IMR-90 (cell line): ENCODE results near the gene BRAT1. TPM values are rescaled to one million over a fixed set of nuclear protein-coding genes. Genes with fewer than 3 reads are reported as not detected.

Experiments used
- ATAC-seq: fragments of 200-7000 bp; cut with Tn5 transposase; 2 replicates; pipeline ENCODE4 v1.9.1; 2020; ENCODE audit warnings: low read depth, mild to moderate bottlenecking, moderate library complexity
- BruUV-seq: library from RNA; stranded (reverse); fragments of 400-500 nt; replicated peaks from 2 replicates; lab custom pipeline; 2021; lab: Mats Ljungman, UMichigan
- CTCF ChIA-PET: fragments of 300-600 bp; formaldehyde crosslinking; extraction: SDS; loops from one replicate; lab custom pipeline; 2021; ENCODE audit warnings: antibody characterized with exemption; lab: Yijun Ruan, JAX
- POLR2A ChIA-PET: fragments of 300-600 bp; sonication (Branson Sonifier 250); formaldehyde crosslinking; loops from one replicate; lab custom pipeline; 2022; ENCODE audit warnings: antibody characterized with exemption; ENCODE audit not compliant: unreplicated experiment; lab: Charles Lee
- DNase-seq: peaks from one replicate; pipeline ENCODE4 v3.0.0; 2013
- H2AFZ ChIP-seq: replicated peaks from 2 replicates; pipeline ENCODE3; 2013; ENCODE audit warnings: low read length, mild to moderate bottlenecking; ENCODE audit not compliant: poor library complexity
- H2AK5ac ChIP-seq: 2 replicates; pipeline ENCODE4 v1.6.1; 2013; ENCODE audit warnings: low read depth, low read length, inconsistent platforms
- H2AK9ac ChIP-seq: replicated peaks from 2 replicates; pipeline ENCODE3; 2013; ENCODE audit warnings: mild to moderate bottlenecking, low read depth, low read length, moderate library complexity; ENCODE audit not compliant: poor library complexity
- H2BK120ac ChIP-seq: 2 replicates; pipeline ENCODE4 v1.6.1; 2013; ENCODE audit warnings: low read depth, low read length, inconsistent platforms
- H2BK15ac ChIP-seq: 3 replicates; pipeline ENCODE4 v1.6.1; 2013; ENCODE audit warnings: low read depth, low read length, inconsistent platforms
- H2BK20ac ChIP-seq: 2 replicates; pipeline ENCODE4 v1.6.1; 2013; ENCODE audit warnings: low read depth, mild to moderate bottlenecking, inconsistent platforms, low read length, moderate library complexity
- H2BK5ac ChIP-seq: 2 replicates; pipeline ENCODE4 v1.6.1; 2013; ENCODE audit warnings: mild to moderate bottlenecking, low read depth, low read length, inconsistent platforms; ENCODE audit not compliant: poor library complexity, severe bottlenecking
- H3K14ac ChIP-seq: replicated peaks from 2 replicates; pipeline ENCODE4 v1.6.1; 2013; ENCODE audit warnings: low read depth, low read length, inconsistent platforms
- H3K18ac ChIP-seq: 2 replicates; pipeline ENCODE4 v1.6.1; 2013; ENCODE audit warnings: low read depth, low read length, control low read depth
- H3K23ac ChIP-seq: 2 replicates; pipeline ENCODE4 v1.6.1; 2013; ENCODE audit warnings: low read depth, low read length, inconsistent platforms
- H3K27ac ChIP-seq: 2 replicates; pipeline ENCODE4 v1.5.1; 2013; ENCODE audit warnings: mild to moderate bottlenecking, control low read depth, low read length; ENCODE audit not compliant: insufficient read depth
- H3K27me3 ChIP-seq: 2 replicates; pipeline ENCODE4 v1.6.1; 2013; ENCODE audit warnings: low read length; ENCODE audit not compliant: control insufficient read depth, insufficient read depth
- H3K36me3 ChIP-seq: 2 replicates; pipeline ENCODE4 v1.6.1; 2013; ENCODE audit warnings: low read length, mixed read lengths; ENCODE audit not compliant: control insufficient read depth, insufficient read depth
- H3K4ac ChIP-seq: 2 replicates; pipeline ENCODE4 v1.6.1; 2013; ENCODE audit warnings: low read depth, low read length, inconsistent platforms
- H3K4me1 ChIP-seq: 2 replicates; pipeline ENCODE4 v1.6.1; 2013; ENCODE audit warnings: low read length, mixed read lengths; ENCODE audit not compliant: control insufficient read depth, insufficient read depth
- H3K4me2 ChIP-seq: 2 replicates; pipeline ENCODE4 v1.6.1; 2013; ENCODE audit warnings: low read depth, mild to moderate bottlenecking, control low read depth, low read length, moderate library complexity
- H3K4me3 ChIP-seq: 2 replicates; pipeline ENCODE4 v1.5.1; 2013; ENCODE audit warnings: low read depth, mild to moderate bottlenecking, control low read depth, low read length, moderate library complexity; ENCODE audit not compliant: insufficient read depth
- H3K56ac ChIP-seq: 2 replicates; pipeline ENCODE4 v1.6.1; 2013; ENCODE audit warnings: low read length, inconsistent platforms; ENCODE audit not compliant: insufficient read depth; ENCODE audit errors: extremely low read depth
- H3K79me1 ChIP-seq, 2 experiments: 2 replicates each; pipeline ENCODE4 v1.6.1; 2013; ENCODE audit warnings: low read length in 2 of 2, inconsistent platforms in 1 of 2, low read depth in 1 of 2
- H3K9ac ChIP-seq: 2 replicates; pipeline ENCODE4 v1.6.1; 2013; ENCODE audit warnings: low read depth, low read length, control low read depth
- H3K9me1 ChIP-seq: 2 replicates; pipeline ENCODE4 v1.6.1; 2013; ENCODE audit warnings: low read length, inconsistent platforms; ENCODE audit not compliant: insufficient read depth
- H3K9me3 ChIP-seq: 2 replicates; pipeline ENCODE4 v1.6.1; 2013; ENCODE audit warnings: low read length; ENCODE audit not compliant: control insufficient read depth, insufficient read depth
- H4K20me1 ChIP-seq: 2 replicates; pipeline ENCODE4 v1.6.1; 2013; ENCODE audit warnings: low read length, inconsistent platforms; ENCODE audit not compliant: insufficient read depth
- H4K5ac ChIP-seq: 2 replicates; pipeline ENCODE4 v1.6.1; 2013; ENCODE audit warnings: mild to moderate bottlenecking, low read depth, low read length, control low read depth
- H4K8ac ChIP-seq, 2 experiments: 2 replicates each; pipeline ENCODE4 v1.6.1; 2013; ENCODE audit warnings: low read depth in 2 of 2, low read length in 2 of 2, control low read depth in 1 of 2, inconsistent platforms in 1 of 2
- H4K91ac ChIP-seq: 2 replicates; pipeline ENCODE4 v1.6.1; 2013; ENCODE audit warnings: low read depth, low read length, inconsistent platforms; ENCODE audit not compliant: insufficient read depth
- CHD1 ChIP-seq: IDR thresholded peaks from 2 replicates; pipeline ENCODE4 v1.6.1; 2012; ENCODE audit warnings: low read depth, low read length, improper control_type of control experiment
- MAFK ChIP-seq: IDR thresholded peaks from 2 replicates; pipeline ENCODE4 v1.6.1; 2012; ENCODE audit warnings: low read depth, low read length, improper control_type of control experiment
- MAZ ChIP-seq: IDR thresholded peaks from 2 replicates; pipeline ENCODE4 v1.6.1; 2012; ENCODE audit warnings: low read depth, mild to moderate bottlenecking, low read length, improper control_type of control experiment, moderate library complexity, borderline replicate concordance
- POLR2A ChIP-seq: IDR thresholded peaks from 2 replicates; pipeline ENCODE4 v1.6.1; 2012; ENCODE audit warnings: mild to moderate bottlenecking, low read depth, low read length
- RFX5 ChIP-seq: IDR thresholded peaks from 2 replicates; pipeline ENCODE4 v1.8.0; 2012; ENCODE audit warnings: low read depth, mild to moderate bottlenecking, low read length, moderate library complexity
- WGBS, 2 experiments: methylation state at CpG; one replicate each; pipeline versions ENCODE4 v1.1.5 to v1.1.7; 2013; ENCODE audit warnings: missing lambda C conversion rate in 2 of 2; ENCODE audit not compliant: insufficient read length in 1 of 2; ENCODE audit errors: extremely low coverage in 2 of 2; 5-methylcytosine and 5-hydroxymethylcytosine counted together
- dilution Hi-C: fragments of 300-500 bp; cut with HindIII; formaldehyde crosslinking; loops from one replicate; pipeline ENCODE4 v1.14.3; 2018; ENCODE audit warnings: low sequenced_read_pairs; ENCODE audit not compliant: unreplicated experiment
- in situ Hi-C: fragments of 300-500 bp; cut with MboI; formaldehyde crosslinking; loops from 3 replicates; pipeline ENCODE4 v1.14.3; 2019; ENCODE audit warnings: low sequenced_read_pairs, inconsistent platforms, mixed read lengths
- intact Hi-C: fragments of 100-400 bp; cut with micrococcal nuclease; formaldehyde crosslinking; loops from 2 replicates; pipeline ENCODE4 v1.10.0; 2022
- polyA plus RNA-seq, 3 experiments: library from polyadenylated mRNA; depleted of rRNA; stranded (reverse); fragments of >200 nt; gene quantifications; 2 replicates each; pipeline ENCODE4 v1.2.3, GENCODE V29; 2012; ENCODE audit warnings: low replicate concordance in 1 of 3
- total RNA-seq: library from RNA; depleted of rRNA; stranded (reverse); fragments of >200 nt; gene quantifications from 2 replicates; pipeline ENCODE4 v1.2.3, GENCODE V29; 2012
- TF ChIP-seq, protein P1 (sequence below): fragments of 150-350 bp; IDR thresholded peaks from 2 replicates; pipeline ENCODE4 v1.6.1; 2016; ENCODE audit warnings: low read depth, mild to moderate bottlenecking, low read length, moderate library complexity, borderline replicate concordance

BRAT1 gene
- total and polyA plus RNA-seq, 2 of the 4 experiments (the other 2 are of a cell fraction) = 6.8 to 21.9 TPM

DNA sequence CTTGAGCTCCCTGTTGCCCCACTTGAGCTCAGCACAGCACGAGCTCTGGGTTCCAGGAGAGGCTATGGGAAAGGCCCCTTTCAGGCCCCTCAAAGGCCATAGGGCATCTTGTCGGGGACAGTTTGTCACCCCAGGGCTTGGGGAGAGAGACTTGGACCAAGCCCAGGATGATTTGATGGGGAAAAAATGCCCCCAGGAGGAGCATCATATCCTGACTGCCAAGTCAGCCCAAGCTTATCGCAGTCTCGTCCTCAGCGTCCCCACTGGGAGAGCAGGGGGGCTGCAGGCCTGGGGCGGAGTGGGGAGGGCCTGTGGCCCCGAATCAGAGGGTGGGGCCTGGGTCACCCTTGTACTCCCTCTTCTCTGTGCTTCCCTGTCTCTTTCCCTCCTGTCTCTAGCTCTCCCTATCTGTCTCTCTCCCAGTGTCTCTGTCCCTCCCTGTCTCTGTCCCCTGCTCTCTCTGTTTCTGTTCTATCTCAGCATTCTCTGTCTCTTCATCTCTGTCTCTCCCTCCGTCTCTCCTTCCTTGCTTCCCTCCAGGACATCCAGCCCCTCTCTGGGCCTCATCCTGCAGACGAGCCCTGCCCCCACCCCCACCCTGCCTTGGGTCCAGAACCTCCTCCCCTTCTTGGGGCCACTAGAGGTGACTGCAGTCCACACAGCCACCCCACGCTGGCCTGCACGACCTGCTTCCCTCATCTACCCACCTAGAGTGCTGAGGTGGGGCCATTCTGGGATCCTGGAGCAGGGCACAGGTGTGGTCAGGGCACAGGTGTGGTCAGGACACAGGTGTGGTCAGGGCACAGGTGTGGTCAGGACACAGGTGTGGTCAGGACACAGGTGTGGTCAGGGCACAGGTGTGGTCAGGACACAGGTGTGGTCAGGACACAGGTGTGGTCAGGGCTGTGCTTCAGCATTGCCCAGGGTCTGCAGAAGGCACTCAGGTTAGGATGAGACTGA lies 61.8 kb downstream of the BRAT1 start:
- BruUV-seq = no TSS peak

More for the DNA sequence above, 61.8 kb downstream of the BRAT1 start:
- WGBS, 2 experiments = 0% methylated on average over 2 of the region's 11 CpGs; no CpG with 5 or more reads in 1 of the 2 experiments
- H4K8ac ChIP-seq = no peak overlapping the region; a peak in 1 of 4 replicates
- peak overlapping the region; percentile 70 for H2AFZ ChIP-seq
- ChIA-PET CTCF (no interaction called here), POLR2A (no interaction called here)
- dilution Hi-C loops (no loop called here), intact Hi-C loops (no loop called here), in situ Hi-C loops (no loop called here)
- peak overlapping the region; percentile 18; the same call in 1 of the 2 replicates for H3K18ac ChIP-seq
- no peak overlapping the region for H2BK20ac ChIP-seq
- peaks cover 10% of the 10 kb centered on the region for H3K4me1 ChIP-seq
- H3K14ac ChIP-seq = no peak overlapping the region
- no peak overlapping the region for H4K5ac ChIP-seq
- H3K4me3 ChIP-seq = no peak overlapping the region
- H2BK120ac ChIP-seq = no peak overlapping the region
- H3K4me2 ChIP-seq = no peak overlapping the region
- H3K27ac ChIP-seq = no peak overlapping the region
- H2AK9ac ChIP-seq = no peak overlapping the region
- H3K27me3 ChIP-seq = peaks cover 7% of the 10 kb centered on the region; the same call in 1 of the 2 replicates
- no peaks in the 10 kb centered on the region for H4K20me1 ChIP-seq
- no peak overlapping the region; the same call in 2 of the 3 replicates for H2BK15ac ChIP-seq
- TF ChIP-seq CHD1 (no peak), MAZ (peak; percentile 32; the same call in 1 of the 2 replicates), POLR2A (no peak), RFX5 (no peak), MAFK (no peak)
- TF ChIP-seq, protein P1, sequence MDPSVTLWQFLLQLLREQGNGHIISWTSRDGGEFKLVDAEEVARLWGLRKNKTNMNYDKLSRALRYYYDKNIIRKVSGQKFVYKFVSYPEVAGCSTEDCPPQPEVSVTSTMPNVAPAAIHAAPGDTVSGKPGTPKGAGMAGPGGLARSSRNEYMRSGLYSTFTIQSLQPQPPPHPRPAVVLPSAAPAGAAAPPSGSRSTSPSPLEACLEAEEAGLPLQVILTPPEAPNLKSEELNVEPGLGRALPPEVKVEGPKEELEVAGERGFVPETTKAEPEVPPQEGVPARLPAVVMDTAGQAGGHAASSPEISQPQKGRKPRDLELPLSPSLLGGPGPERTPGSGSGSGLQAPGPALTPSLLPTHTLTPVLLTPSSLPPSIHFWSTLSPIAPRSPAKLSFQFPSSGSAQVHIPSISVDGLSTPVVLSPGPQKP = no peak
- DNase-seq (peak; percentile 37), ATAC-seq (peak; percentile 44)
- no peak overlapping the region; the same call in 1 of the 2 replicates for H4K91ac ChIP-seq
- no peaks in the 10 kb centered on the region for H3K79me1 ChIP-seq
- no peak overlapping the region for H2BK5ac ChIP-seq
- H3K9me3 ChIP-seq = no peaks in the 10 kb centered on the region
- no peak overlapping the region for H3K23ac ChIP-seq
- H2AK5ac ChIP-seq = peak overlapping the region; percentile 59; the same call in 1 of the 2 replicates
- no peak overlapping the region for H3K56ac ChIP-seq
- H3K4ac ChIP-seq = no peak overlapping the region; the same call in 1 of the 2 replicates
- no peaks in the 10 kb centered on the region for H3K36me3 ChIP-seq
- H3K9me1 ChIP-seq = 0 out of 2 replicates have a peak, but pooled peaks cover 4% of the 10 kb centered on the region
- H3K9ac ChIP-seq = no peak overlapping the region
